Common myeloid progenitor, CD34-positive (primary cell): ENCODE measurements around the gene EPM2A.
"Not testable (repeated sequence)": the region's sequence is repeated elsewhere in the genome, so short reads cannot be mapped to it uniquely, and the experiment has no call there.

ENCODE experiments used
- CTCF ChIA-PET: fragments of 350-600 bp; sonication (Branson Sonifier 250); formaldehyde crosslinking; loops from one replicate; lab custom pipeline; 2021; ENCODE audit warnings: antibody characterized with exemption; lab: Charles Lee
- POLR2A ChIA-PET: fragments of 350-600 bp; sonication (Branson Sonifier 250); formaldehyde crosslinking; loops from one replicate; lab custom pipeline; 2021; ENCODE audit warnings: antibody characterized with exemption; lab: Charles Lee
- DNase-seq, 3 donors: peaks; one replicate each; pipeline versions ENCODE4 v3.0.0 to v3.0.0-alpha.2; 2013
- H3K27ac ChIP-seq, 2 experiments: 1 replicate in 1 of 2; 2 replicates in 1 of 2; pipeline ENCODE4 v1.7.0; 2013; ENCODE audit warnings: inconsistent platforms in 2 of 2, low read length in 2 of 2, mild to moderate bottlenecking in 2 of 2, low read depth in 1 of 2, moderate library complexity in 1 of 2; ENCODE audit not compliant: severe bottlenecking in 2 of 2, insufficient read depth in 1 of 2, poor library complexity in 1 of 2
- H3K27me3 ChIP-seq, 5 experiments: replicated peaks in 2 of 5; 1 replicate in 3 of 5; 2 replicates in 2 of 5; pipeline versions ENCODE4 v1.6.1 to v1.7.0; 2013; ENCODE audit warnings: low read length in 4 of 5, mild to moderate bottlenecking in 2 of 5, moderate library complexity in 2 of 5, inconsistent platforms in 1 of 5; ENCODE audit not compliant: insufficient read depth in 5 of 5, control insufficient read depth in 4 of 5
- H3K36me3 ChIP-seq, 4 experiments: 1 replicate in 2 of 4; 2 replicates in 2 of 4; pipeline versions ENCODE4 v1.6.1 to v1.7.0; 2013; ENCODE audit warnings: low read length in 3 of 4, control low read depth in 1 of 4, mild to moderate bottlenecking in 1 of 4; ENCODE audit not compliant: control insufficient read depth in 4 of 4, insufficient read depth in 4 of 4
- H3K4me1 ChIP-seq, 4 experiments: 1 replicate in 3 of 4; 2 replicates in 1 of 4; pipeline versions ENCODE4 v1.6.1 to v1.7.1; 2013; ENCODE audit warnings: low read length in 3 of 4, mild to moderate bottlenecking in 3 of 4, control low read depth in 1 of 4, inconsistent platforms in 1 of 4, moderate library complexity in 1 of 4; ENCODE audit not compliant: control insufficient read depth in 4 of 4, insufficient read depth in 4 of 4; ENCODE audit errors: control extremely low read depth in 1 of 4
- H3K4me3 ChIP-seq, 7 experiments: 1 replicate in 4 of 7; 2 replicates in 3 of 7; pipeline versions ENCODE4 v1.5.1 to v1.7.0; 2013; ENCODE audit warnings: mild to moderate bottlenecking in 7 of 7, low read length in 6 of 7, moderate library complexity in 6 of 7, inconsistent platforms in 2 of 7, low read depth in 2 of 7, control low read depth in 1 of 7; ENCODE audit not compliant: insufficient read depth in 4 of 7, control insufficient read depth in 1 of 7; ENCODE audit errors: extremely low read depth in 1 of 7
- H3K9me3 ChIP-seq, 5 experiments: 1 replicate in 4 of 5; 2 replicates in 1 of 5; pipeline versions ENCODE4 v1.6.1 to v1.7.1; 2013; ENCODE audit warnings: low read length in 4 of 5, mild to moderate bottlenecking in 2 of 5, inconsistent platforms in 1 of 5, low read depth in 1 of 5, moderate library complexity in 1 of 5; ENCODE audit not compliant: control insufficient read depth in 4 of 5, insufficient read depth in 2 of 5; ENCODE audit errors: control extremely low read depth in 1 of 5
- WGBS: methylation state at CpG from one replicate; pipeline ENCODE4 v1.1.5; 2013; ENCODE audit not compliant: insufficient coverage; 5-methylcytosine and 5-hydroxymethylcytosine counted together

EPM2A gene

DNA sequence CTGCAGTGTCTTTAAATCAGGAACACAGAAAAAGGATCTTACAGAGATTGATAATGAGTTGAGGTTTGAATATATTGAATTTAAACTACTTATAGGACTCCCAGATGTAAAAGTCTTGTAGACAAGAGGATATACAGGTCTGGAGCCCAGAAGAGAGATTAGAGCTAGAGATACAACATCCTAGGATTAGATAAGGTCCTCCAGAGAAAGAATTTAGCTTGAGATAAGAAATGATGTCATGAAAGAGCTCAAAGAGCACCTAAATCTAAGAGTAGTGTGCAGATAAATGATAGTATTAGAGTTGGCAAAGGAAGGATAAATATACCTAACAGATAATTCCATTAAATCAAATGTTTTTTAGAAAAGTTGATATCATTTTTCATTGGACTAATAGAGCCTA is 23.9 kb downstream of the EPM2A start:
- ChIA-PET CTCF (no interaction called here), POLR2A (no interaction called here)
- Histone ChIP-seq H3K36me3 (peaks cover 0 to 20% (median 11%) of the 10 kb centered on the region in 4 experiments), H3K4me3 (no peak overlapping the region), H3K4me1 (no peaks in the 10 kb centered on the region), H3K27ac (no peak overlapping the region), H3K27me3 (no peaks in the 10 kb centered on the region), H3K9me3 (peaks cover 7 to 20% (median 11%) of the 10 kb centered on the region in 5 experiments)
- no peak for DNase-seq

DNA sequence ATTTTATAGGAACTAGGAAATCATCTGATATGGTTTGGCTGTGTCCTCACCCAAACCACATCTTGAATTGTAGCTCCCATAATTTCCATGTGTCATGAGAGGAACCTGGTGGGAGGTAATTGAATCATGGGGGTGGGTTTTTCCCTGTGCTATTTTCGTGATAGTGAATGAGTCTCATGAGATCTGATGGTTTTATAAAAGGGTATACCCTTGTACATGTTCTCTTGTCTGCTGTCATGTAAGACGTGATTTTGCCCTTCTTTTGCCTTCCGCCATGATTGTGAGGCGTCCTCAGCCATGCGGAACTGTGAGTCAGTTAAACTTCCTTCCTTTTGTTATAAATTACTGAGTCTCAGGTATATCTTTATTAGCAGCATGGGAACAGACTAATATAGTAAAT is 27.9 kb downstream of the EPM2A start:
- Histone ChIP-seq H3K36me3 (peaks cover 0 to 3% (median 0%) of the 10 kb centered on the region in 4 experiments), H3K9me3 (peaks cover 0 to 5% (median 0%) of the 10 kb centered on the region in 5 experiments), H3K27me3 (no peaks in the 10 kb centered on the region), H3K27ac (no peak overlapping the region), H3K4me1 (peaks cover 0 to 7% (median 2%) of the 10 kb centered on the region in 4 experiments), H3K4me3 (no peak overlapping the region)
- DNase-seq: no peak
- ChIA-PET POLR2A (no interaction called here), CTCF (no interaction called here)
- 100% methylated on average over 2 of the region's 5 CpGs for WGBS

DNA sequence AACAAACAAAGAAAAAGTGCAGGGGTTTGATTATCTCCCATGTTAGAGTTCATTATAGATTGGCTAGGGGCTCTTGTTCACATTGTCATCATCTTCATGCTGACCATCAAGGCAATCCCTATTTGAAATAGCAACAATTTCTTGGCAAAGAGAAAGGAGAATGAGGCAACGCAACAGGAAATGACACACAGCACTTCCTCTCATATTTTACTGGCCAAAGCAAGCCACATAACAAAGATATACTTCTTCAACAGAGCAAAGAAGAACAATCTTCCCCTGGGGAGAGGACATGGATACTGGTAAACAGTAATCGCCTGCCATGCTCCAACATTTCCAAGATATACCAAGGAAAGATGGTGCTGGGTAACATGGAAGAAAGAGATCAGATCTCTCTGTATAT is 29.8 kb downstream of the EPM2A start:
- Histone ChIP-seq H3K4me1 (peaks cover 0 to 7% (median 2%) of the 10 kb centered on the region in 4 experiments), H3K9me3 (peaks cover 0 to 5% (median 0%) of the 10 kb centered on the region in 5 experiments), H3K27me3 (no peaks in the 10 kb centered on the region), H3K36me3 (peaks cover 0 to 3% (median 0%) of the 10 kb centered on the region in 4 experiments), H3K4me3 (no peak overlapping the region), H3K27ac (no peak overlapping the region)
- peak; percentile 9 to 50 (median 28) for DNase-seq
- ChIA-PET CTCF (no interaction called here), POLR2A (no interaction called here)
- WGBS: no CpG with 5 or more reads among the region's 2 CpGs

DNA sequence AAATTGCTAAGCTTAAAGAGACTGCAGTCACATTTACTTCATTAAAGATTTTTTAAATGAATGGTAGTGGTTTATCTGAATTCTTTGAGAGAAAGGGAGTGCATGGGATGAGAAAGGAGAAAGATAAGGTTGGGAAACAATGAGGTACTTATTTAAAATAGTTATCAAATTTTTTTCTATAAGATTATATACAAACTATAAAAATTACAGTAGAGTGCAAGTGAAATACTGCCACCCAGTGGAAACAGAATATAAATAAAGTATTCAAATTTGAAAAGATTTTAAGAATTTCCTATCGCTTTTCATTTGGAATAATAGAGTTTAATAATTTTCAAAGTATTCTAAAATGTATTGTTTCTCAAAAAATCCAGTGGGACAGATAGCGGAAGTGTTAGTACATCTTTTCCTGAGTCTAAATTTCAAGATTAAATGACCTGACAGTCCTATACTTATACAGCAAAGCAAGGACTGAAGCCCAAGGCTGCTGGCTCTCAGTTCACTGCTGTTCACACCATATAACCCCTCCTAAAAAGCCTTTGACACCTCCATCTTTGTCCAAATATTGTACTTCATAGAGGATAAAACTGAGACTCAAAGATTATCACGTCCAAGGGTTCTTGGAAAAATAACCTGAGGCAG is 31.1 kb downstream of the EPM2A start:
- H3K4me3 ChIP-seq: no peak overlapping the region
- peak in 2 of 3 donors; percentile 14 to 19 for DNase-seq
- CTCF ChIA-PET: interaction anchor here (0.5 to 1.3 kb wide), 4 partner anchors 17 to 184 kb away, joined by 3 to 4 read pairs (median 3); no protein-coding TSS in a partner anchor
- peaks cover 0 to 3% (median 0%) of the 10 kb centered on the region in 4 experiments for H3K36me3 ChIP-seq
- POLR2A ChIA-PET: no interaction called here
- H3K27ac ChIP-seq: no peak overlapping the region
- no CpG with 5 or more reads among the region's 3 CpGs for WGBS
- no peaks in the 10 kb centered on the region for H3K27me3 ChIP-seq
- H3K9me3 ChIP-seq: peaks cover 0 to 5% (median 0%) of the 10 kb centered on the region in 5 experiments
- H3K4me1 ChIP-seq: peaks cover 0 to 7% (median 2%) of the 10 kb centered on the region in 4 experiments

DNA sequence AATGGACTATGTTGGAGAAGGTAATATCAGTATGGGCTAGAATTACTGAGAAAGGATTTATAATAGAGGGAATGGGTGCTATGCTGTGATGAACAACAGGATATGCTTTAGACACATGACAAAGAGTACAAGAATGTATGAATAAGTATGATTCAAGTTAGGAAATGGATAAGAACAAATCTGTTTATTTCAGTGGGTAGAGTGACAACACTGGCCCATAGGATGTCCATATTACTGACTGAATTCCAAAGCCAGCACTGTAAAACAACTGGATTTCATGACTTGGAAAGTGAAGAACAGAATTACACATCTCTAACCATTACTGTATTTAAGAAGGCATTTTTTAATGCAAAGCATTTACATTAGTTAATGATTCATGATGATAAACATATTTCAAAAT is 35.9 kb downstream of the EPM2A start:
- Histone ChIP-seq H3K4me3 (no peak overlapping the region), H3K4me1 (no peaks in the 10 kb centered on the region), H3K36me3 (no peaks in the 10 kb centered on the region), H3K9me3 (peaks cover 0 to 6% (median 2%) of the 10 kb centered on the region in 5 experiments), H3K27ac (no peak overlapping the region), H3K27me3 (no peaks in the 10 kb centered on the region)
- DNase-seq: no peak
- POLR2A ChIA-PET: no interaction called here
- CTCF ChIA-PET: no interaction called here

DNA sequence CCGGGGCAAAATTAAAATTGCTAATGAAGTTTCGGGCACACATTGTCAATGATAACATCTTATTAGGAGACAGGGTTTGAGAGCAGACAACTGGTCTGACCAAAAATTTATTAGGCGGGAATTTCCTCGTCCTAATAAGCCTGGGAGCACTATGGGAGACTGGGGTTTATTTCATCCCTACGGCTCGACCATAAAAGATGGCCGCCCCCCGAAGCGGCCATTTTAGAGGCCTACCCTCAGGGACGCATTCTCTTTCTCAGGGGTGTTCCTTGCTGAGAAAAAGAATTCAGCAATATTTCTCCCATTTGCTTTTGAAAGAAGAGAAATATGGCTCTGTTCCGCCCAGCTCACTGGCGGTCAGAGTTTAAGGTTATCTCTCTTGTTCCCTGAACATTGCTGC is 37.9 kb downstream of the EPM2A start:
- CTCF ChIA-PET: not testable (repeated sequence)
- 93% methylated on average over 6 of the region's 12 CpGs for WGBS

DNA sequence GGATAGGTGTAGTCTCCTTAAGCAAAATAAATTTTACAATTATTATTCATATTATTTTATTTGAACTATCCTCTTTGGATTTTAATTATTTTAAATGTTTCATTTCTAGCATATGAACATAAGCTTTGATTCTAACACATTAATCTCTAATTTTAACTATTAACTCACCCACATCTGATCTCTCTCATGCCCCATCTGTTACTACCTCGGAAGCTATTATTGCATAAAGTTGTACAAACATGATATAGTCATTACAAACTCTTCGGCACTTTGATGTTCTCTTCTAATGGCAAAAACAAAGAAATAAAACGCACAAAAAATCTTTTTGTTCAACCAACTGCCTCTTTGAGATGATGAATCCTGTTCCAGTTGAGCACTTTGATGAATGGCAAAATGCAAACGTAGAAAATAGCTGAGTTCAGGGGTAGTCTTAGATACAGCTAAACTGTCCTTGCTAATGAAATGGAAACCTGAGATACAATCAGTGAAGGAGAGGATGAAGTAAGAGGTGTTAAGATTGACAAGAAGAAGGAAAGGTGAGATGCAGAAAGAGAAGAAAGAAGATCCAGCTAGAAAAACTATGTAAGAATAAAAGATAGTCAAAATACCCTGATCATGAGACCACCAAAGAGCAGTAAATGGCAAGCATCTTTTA is 41.1 kb downstream of the EPM2A start:
- POLR2A ChIA-PET: interaction anchor here (1.1 kb wide), 1 partner anchor 9 kb away, joined by 3 read pairs; no protein-coding TSS in a partner anchor
- Histone ChIP-seq H3K27me3 (no peaks in the 10 kb centered on the region), H3K27ac (no peak overlapping the region), H3K36me3 (no peaks in the 10 kb centered on the region), H3K4me3 (no peak overlapping the region), H3K4me1 (no peaks in the 10 kb centered on the region), H3K9me3 (peaks cover 0 to 15% (median 4%) of the 10 kb centered on the region in 5 experiments)
- DNase-seq: no peak
- 100% methylated on average over 2 of the region's 4 CpGs for WGBS
- CTCF ChIA-PET: no interaction called here

More for the DNA sequence above, 37.9 kb downstream of the EPM2A start:
- DNase-seq, POLR2A ChIA-PET, H3K27me3 ChIP-seq, H3K4me3 ChIP-seq, H3K27ac ChIP-seq, H3K36me3 ChIP-seq, H3K4me1 ChIP-seq: not testable (repeated sequence)
- H3K9me3 ChIP-seq: peaks cover 0 to 12% (median 2%) of the 10 kb centered on the region in 5 experiments
